ACHN (cell line): Measurements from ENCODE around the gene HLA-DQA1.

Experiments
- DNase-seq: peaks from one replicate; pipeline ENCODE4 v3.0.0-alpha.2; 2015
- in situ Hi-C: cut with HindIII; loops from 2 replicates; pipeline ENCODE4 v1.10.0; 2017; ENCODE audit warnings: low sequenced_read_pairs, low pct_ligation_motif_present, low pct_unique_long_range_greater_than_20kb

The HLA-DQA1 gene

DNA sequence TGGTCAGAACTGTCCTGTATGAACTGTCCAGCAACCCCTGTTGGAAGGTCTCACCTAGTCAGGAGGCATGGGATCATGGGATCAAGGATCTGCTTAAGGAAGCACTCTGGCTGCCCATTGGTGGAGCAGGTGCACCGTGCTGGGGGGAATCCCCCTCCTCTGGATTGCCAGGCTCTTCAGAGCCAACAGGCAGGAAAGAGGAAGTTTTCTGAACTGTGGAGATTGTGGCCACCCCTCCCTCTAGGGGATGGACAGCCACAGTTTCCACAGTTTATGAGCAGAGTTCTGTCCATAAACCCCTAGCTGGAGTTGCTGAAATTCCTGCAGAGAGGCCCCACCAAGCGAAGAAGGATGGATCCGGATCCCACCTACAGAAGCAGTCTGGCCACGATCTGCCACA, 42.3 kb downstream of the HLA-DQA1 start:
- no peak for DNase-seq
- in situ Hi-C loops, result no loop called here

DNA sequence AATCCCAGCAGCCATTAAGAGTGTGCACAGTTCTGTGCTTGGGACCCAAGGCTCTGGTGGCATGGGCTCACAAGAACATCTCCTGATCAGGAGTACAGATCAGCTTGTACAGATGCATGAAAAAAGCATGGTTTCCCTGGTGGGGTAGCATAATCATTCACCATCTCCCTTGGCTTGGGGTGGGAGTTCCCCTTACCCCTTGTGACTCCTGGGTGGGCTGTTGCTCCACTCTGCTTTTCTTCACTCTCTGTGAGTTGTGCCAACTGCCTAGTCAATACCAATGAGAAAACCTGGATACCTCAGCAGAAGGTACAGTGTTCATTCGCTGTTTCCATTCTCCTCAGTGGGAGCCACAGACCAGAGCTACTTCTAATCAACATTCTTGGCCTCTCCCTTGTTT, 42.8 kb downstream of the HLA-DQA1 start:
- in situ Hi-C loops, result no loop called here
- no peak for DNase-seq

DNA sequence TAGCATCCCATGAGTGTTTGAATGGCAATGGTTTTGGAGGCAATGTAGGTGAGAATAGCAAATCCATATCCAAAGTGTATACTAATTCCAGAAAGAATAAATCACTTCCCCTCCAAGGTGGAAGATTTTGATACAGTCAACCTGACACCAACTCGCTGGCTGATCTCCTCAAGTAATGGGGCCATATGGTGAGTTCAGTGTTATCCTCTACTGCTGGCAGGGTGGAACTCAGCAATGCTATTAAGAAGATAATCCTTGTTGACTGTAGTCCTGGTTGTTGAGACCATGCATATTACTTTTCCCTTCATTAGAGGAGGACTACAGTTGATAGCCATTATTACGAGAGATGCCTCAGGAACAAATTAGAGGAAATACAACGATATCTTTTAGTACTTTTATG, 47.0 kb downstream of the HLA-DQA1 start:
- in situ Hi-C loops, result no loop called here
- DNase-seq, result no peak

DNA sequence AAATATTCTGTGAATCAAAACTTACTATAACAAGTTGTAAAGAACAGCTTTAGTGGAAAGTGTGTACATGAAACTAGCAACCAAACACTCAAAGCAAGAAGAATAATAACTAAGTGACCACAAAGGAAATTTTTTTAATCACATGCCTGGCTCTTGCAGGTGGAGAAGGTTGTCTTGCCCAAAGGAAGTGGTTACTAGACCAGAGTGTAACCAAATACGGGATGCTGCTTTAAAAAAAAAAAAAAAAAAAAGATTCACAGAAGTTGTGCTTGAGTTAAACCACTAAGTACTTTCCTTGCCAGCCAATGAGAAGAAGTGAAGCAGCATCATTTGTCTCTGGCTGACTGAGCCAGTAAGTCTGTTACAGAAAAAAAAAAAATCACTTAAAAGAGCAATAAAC, 48.4 kb downstream of the HLA-DQA1 start:
- DNase-seq, result no peak
- in situ Hi-C loops, result no loop called here

DNA sequence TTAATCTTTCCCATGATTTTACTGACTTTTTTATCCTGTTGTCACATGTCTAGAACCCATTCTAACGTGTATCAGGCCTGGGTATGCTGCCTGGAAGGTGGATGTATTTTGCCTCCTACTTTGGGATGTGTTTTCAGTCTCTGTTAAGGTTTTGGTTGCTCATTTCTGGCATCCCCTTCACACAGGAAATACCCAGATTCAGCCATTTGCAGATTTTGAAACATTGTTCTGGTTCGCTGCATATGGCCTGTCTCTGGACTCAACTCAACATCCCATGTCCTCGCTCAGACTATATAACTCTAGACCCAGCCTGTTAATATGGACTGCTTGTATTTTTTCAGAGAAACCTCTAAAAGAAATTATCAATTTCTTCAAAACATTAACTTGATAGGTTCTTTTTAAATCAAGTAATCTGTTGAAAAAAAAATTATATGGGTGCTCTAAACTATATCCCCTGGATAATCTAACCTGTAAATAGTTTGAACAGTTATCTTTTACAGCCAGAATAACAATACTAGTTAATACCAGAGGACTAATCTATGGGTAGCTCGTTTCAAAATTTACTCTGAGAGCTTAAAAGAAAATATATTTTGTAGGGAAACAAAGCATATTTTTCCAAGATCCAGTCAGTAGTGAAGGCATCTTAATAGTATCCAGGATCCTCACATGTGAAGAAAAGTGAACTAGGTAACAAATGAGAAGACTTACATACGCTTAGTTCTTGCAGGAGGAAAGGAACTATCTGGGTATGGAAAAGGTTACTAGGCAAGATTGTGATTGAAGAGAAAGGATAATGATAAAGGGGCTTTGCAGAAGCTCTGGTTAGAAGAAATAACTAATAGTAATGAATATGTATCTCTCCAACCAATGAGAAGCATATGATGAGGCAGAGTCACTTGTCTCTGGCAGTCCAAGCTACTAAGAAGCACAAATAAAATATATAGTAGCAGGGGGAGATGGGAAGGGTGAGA, 52.6 kb downstream of the HLA-DQA1 start:
- in situ Hi-C loops, result no loop called here
- DNase-seq, result no peak

DNA sequence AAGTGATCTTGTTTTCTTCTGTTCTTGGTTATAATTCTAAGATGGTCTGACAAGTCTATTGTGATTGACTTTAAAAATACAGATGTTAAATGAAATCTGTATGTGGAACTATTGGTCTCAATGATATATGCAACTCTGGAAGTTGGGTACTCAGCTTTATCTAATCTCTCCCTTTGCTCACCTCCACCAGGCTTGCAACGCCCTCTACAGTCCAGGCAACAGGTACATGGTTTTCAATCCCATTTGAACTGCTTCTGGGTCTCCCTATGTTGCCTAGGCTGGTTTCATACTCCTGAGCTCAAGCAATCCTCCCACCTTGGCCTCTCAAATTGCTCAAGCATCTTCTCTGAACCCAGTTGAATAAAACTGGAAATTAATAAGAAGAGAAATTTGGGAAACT, 54.8 kb downstream of the HLA-DQA1 start:
- DNase-seq, result no peak
- in situ Hi-C loops, result no loop called here
